ENCODE results near the gene TMEM116.
"Not testable (repeated sequence)": the region's sequence is repeated elsewhere in the genome, so short reads cannot be mapped to it uniquely, and the experiment has no call there.

TMEM116 gene

DNA sequence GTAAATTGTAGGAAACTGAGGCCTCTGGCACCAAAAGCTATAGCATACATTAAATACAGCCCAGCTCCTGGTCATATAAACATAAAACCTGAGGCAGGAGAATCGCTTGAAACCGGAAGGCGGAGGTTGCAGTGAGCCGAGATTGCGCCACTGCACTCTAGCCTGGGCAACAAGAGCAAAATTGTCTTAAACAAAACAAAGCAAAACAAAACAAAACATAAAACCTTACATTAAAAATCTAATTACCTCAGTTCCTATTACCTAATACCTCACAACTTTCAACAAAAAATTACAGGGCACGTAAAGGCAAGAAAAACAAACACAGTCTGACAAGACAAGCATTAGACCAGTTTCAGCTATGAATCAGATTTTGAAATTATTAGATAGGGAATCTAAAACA lies 36.7 kb downstream of the TMEM116 start:
- no peak for DNase-seq (ENCODE audit: low spot score)

DNA sequence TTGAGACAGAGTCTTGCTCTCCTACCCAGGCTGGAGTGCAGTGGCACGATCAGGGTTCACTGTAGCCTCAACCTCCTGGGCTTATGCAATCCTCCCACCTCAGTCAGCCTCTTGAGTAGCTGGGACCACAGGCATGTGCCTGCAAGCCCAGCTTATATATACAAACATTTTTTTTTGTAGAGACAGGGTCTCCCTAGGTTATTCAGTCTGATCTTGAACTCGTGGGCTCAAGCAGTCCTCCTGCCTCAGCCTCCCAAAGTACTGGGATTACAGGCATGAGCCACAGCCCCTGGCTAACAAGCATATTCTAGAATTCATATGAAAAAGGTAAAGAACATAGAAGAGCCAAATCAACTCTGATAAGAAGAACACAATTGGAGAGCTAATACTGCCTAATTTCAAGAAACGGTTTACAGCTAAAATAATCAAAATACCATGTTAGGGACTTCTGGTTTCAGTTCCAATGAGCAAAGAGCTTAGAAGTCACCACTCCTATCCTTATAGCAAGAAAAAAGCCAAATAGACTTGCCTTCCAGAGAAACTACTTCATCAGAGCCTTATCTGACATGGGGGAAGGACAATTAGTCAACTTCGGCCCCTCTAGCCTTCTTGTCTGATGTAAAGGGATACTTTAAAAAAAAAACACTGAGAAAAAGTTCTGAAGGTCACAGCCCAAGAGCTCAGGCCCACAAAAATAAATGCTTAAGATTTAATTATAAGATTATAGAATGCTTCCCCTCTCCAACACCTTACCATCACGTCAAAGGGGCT lies 37.6 kb downstream of the TMEM116 start:
- DNase-seq (ENCODE audit: low spot score), result no peak

DNA sequence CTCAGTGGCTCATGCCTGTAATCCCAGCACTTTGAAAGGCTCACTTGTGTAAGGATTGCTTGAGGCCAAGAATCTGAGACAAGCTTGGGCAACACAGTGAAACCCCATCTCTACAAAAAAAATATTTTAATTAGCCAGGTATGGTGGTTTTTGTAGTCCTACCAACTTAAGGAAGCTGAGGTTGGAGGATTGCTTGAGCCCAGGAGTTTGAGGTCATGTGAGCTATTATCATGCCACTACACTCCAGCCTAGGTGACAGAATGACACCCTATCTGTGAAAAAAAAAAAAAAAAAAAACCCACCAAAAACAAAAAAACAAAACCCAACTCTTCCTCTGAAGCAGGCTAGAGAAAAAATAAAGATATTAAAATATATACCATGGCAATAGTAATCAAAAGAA lies 41.2 kb downstream of the TMEM116 start:
- no peak for DNase-seq (ENCODE audit: low spot score)

DNA sequence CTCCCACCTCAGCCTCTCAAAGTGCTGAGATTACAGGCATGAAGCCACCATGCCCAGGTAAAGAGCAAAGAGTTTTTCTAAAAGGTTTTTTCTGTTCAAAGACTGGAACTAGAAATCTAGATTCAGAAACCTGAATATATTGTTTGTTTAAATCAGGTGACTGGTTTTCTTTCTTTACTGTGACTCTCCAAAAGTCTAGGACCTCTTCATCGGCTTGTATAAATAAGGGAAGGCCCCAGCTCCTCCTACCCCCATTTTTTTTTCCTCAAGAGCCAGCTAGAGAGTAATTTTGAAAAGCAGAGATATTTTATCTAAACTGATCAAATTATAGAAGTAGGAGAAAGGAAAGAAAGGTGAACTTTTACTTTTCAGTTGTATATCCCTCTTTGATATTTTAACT lies 48.0 kb downstream of the TMEM116 start:
- no peak for DNase-seq (ENCODE audit: low spot score)

DNA sequence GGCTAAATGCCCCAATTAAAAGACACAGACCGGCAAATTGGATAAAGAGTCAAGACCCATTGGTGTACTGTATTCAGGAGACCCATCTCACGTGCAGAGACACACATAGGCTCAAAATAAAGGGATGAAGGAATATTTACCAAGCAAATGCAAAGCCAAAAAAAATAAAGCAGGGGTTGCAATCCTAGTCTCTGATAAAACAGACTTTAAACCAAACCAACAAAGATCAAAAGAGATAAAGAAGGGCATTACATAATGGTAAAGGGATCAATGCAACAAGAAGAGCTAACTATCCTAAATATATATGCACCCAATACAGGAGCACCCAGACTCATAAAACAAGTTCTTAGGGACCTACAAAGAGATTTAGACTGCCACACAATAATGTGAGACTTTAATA lies 53.4 kb downstream of the TMEM116 start:
- DNase-seq (ENCODE audit: low spot score), result not testable (repeated sequence)

DNA sequence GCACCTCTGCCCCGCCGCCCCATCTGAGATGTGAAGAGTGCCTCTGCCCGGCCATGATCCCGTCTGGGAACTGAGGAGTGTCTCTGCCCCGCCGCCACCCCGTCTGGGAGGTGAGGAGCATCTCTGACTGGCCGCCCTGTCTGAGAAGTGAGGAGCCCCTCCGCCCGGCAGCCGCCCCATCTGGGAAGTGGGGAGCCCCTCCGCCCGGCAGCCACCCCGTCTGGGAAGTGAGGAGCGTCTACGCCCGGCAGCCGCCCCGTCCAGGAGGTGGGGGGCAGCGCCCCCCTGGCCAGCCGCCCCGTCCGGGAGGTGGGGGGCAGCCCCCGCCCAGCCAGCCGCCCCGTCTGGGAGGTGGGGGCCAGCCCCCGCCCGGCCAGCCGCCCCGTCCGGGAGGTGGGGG lies 55.7 kb downstream of the TMEM116 start:
- not testable (repeated sequence) for DNase-seq (ENCODE audit: low spot score)

DNA sequence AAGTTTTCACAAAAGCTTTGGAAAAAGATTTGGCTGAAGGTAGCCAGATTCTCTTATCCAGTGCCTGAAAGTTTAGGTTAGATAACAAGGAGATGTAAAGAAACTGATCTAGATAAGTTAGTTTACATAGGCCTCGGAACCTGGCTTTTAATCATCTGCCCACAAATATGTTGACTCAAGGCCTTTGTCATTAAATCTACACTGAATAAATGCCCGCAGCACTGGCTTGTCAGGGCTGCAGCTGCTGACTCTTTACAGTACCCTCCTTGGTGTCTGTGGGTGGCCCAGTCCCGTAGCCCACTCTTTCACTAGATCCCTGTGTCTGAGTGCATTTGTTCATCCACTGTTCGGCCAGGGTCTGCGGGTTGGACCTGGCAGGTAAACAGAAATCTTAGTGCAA lies 58.0 kb downstream of the TMEM116 start:
- no peak for DNase-seq (ENCODE audit: low spot score)

DNA sequence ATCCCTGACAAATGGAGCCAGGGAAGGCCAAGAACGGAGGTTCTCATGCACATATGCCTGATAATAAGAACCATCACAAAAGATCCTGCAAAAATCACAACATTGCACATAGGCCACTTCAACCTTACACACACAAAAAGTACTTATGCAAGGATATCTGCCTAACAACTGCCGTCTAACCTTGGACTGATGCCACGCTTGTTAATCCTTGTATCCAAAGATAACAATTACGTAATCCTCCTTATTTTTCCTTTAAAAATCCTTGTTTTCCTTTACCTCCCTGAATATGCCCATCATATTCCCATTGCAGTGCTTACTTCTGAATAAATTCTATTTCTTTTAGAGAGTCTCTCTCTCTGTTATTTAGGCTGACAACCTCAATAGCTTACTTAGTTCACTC lies 59.5 kb downstream of the TMEM116 start:
- no peak for DNase-seq (ENCODE audit: low spot score)

DNA sequence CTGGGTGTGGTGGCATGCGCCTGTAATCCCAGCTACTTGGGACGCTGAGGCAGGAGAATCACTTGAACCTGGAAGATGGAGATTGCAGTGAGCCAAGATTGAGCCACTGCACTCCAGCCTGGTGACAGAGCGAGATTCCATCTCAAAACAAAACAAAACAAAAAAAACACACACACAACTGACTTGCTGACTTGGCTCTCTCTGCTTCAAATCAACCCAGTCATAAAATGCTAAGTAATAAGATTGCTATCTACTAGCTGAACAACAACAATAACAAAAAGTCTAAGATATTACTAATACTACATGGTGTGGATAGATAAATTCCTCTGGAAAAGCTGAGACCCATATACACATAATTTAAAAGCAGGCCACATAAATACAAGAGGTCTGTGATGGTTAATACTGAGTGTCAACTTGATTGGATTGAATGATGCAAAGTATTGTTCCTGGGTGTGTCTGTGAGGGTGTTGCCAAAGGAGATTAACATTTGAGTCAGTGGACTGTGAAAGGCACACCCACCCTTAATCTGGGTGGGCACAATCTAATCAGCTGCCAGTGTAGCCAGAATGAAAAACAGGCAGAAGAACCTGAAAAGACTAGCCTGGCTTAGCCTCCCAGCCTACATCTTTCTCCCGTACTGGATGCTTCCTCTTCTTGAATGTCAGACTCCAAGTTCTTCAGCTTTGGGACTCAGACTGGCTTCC lies 60.7 kb downstream of the TMEM116 start:
- not testable (repeated sequence) for DNase-seq (ENCODE audit: low spot score)

DNA sequence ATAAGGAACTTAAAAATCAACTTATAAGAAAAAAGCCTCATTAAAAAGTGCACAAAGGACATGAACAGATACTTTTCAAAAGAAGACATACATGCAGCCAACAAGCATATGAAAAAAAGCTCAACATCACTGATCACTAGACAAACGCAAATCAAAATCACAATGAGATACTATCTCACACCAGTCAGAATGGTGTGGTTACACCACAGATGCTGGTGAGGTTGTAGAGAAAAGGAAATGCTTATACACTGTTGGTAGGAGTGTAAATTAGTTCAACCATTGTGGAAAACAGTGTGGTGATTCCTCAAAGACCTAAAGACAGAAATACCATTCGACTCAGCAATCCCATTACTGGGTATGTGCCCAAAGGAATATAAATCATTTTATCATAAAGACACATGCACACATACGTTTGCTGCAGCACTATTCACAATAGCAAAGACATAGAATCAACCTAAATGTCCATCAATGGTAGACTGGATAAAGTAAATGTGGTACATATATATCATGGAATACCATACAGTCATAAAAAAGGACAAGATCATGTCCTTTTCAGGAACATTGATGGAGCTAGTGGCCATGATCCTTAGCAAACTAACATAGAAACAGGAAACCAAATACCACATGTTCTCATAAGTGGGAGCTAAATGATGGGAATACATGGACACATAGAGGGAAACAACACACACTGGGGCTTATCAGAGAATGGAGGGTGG lies 61.8 kb downstream of the TMEM116 start:
- not testable (repeated sequence) for DNase-seq (ENCODE audit: low spot score)

DNA sequence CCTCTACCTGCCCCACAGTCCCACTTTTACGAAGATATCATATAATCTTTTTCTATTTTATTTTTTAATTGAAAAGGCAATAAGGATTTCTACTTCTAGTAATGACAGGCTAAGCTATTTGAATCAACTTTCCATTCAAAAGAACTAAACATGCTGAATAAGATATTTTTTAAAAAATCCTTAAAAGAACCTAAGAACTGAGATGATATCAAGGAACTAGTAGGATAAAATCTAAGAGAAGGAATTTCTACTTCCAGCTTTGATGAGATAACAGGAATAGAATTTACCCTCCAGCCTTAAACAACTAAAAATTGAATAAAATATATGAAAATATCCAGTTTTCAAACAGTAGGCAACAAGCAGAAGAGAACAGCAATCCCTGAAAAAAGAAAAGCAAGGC lies 69.0 kb downstream of the TMEM116 start:
- DNase-seq (ENCODE audit: low spot score), result no peak

DNA sequence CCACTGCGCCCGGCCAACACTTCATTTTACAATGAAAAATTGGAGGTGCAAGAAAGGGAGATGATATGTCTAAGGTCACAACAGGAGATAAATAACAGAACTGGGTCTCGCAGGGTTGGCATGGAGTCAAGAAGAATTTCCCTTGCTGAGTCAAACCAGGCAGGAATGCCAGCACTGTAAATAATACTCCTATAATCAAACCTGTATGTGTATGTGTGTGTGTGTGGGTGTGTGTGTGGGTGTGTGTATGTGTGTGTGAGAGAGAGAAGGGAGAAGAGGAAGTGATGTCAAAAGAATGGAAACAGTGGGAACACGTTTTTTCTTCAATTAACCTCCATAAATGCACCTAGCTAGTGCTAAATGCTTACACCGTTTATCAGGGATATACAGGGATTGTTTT lies 70.4 kb downstream of the TMEM116 start:
- DNase-seq (ENCODE audit: low spot score), result no peak

DNA sequence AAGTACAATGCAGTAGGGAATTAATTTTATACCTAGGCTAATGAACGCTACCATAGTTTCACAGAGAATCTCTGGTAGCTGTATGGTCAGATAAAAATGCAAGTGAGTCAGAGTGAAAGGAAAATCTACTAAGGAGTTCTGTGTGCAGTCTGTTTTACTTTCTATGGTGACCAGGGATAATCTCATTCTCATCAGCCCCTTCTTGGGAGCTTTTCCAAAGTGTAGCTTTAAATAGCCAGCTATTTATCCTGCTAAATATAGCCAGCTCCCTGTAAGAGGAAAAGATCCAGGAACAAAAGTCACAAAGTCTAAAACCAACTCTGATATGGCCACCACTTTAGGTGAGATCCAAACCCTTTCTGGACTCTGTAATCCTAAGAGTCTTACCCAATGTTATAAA lies 75.5 kb downstream of the TMEM116 start:
- DNase-seq (ENCODE audit: low spot score), result no peak

DNA sequence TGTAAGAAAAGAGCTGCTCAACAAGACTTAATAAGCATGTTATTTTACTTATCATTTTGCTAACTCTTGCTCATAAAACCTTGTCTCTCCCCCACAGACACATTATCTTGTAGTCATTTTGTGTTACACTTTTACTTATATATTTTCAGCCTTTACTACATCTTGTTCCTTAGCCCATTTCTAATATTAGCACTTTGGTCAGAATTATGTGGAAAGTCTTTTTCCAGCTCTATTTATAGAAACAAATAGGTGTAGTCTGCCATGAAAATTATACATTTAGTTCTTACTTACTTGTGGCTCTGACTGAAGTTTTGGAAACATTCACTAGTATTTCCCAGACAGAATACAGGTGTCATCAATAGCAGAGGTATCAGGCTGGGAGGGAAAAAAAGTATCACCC lies 76.1 kb downstream of the TMEM116 start:
- DNase-seq (ENCODE audit: low spot score), result no peak

DNA sequence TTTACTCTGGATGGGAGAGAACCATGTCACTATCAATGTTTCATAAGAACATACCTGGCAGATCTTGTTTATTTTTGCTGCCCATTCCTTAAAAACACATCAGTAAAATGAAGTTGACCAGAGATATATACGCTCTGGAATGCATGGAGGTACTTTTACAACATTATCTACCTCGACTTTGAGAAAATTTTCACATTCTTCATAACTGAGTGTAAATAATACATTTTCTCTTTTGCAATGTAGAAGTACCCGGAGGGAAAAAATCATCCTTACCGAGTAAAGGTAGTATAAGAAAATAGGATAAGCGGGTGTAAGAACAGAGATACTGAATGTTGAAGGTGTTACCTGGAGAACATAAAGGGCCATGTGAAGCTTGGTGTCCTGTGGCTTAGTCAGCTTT lies 80.7 kb downstream of the TMEM116 start:
- DNase-seq (ENCODE audit: low spot score), result no peak

DNA sequence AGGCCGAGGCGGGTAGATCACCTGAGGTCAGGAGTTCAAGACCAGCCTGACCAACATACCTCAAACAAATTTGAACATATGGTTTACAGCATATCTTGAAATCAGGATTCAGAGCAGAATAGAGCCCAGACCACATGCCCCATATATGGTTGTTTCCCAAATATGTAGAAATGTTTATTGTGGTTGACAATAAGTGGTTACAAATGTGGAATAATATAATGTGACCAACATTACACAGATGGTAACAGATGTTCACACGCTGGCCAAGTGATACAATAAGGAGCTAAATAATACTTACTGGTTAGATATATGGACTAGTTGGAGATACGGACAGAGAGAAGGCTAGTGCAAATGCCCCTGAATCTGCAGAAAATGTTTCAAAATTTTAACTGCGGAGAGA lies 85.6 kb downstream of the TMEM116 start:
- DNase-seq (ENCODE audit: low spot score), result no peak

DNA sequence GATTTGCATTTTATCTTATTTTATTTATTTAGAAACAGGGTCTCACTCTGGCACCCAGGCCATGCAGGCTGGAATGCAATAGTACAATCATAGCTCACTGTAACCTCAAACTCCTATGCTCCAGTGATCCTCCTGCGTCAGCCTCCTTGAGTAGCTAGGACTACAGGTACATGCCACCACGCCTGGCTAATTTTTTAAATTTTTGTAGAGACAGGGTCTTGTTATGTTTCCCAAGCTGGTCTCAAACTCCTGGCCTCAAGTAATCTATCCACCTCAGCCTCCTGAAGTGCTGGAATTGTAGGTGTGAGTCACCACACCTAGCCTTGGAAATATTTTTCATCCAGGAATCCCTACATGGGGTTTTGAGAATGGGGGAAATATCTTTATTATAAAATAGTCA lies 86.3 kb downstream of the TMEM116 start:
- no peak for DNase-seq (ENCODE audit: low spot score)

DNA sequence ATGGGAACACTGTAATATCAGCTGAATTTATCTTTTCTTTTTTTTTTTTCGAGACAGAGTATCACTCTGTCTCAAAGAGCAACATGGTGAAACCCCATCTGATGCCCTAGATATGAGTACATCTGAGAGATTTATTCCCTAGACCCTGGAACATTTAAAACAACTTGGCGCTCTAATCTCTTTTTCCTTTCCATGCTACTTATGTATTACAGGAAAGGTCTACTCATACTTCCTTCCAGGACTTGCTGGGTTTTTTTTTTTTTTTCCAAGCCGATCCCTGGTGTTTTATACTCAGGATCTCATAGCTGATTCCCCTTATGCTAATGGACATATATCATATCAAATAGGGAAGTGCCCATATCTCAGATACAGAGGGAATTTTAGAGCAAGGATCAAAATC lies 87.8 kb downstream of the TMEM116 start:
- DNase-seq (ENCODE audit: low spot score), result no peak

DNA sequence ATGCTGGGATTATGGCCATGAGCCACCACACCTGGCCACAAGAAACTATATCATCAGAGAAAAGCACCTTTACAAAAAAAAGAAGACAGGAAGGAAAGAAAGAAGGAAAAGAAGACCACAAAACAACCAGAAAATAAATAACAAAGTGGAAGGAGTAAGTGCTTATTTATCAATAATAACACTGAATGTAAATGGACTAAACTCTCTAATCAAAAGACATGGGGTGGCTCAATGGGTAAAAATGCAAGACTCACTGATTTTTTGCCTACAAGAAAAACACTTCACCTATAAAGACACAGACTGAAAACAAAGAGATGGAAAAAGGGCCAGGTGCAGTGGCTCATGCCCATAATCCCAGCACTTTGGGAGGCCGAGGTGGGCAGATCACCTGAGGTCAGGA lies 105.2 kb downstream of the TMEM116 start:
- DNase-seq (ENCODE audit: low spot score), result no peak

DNA sequence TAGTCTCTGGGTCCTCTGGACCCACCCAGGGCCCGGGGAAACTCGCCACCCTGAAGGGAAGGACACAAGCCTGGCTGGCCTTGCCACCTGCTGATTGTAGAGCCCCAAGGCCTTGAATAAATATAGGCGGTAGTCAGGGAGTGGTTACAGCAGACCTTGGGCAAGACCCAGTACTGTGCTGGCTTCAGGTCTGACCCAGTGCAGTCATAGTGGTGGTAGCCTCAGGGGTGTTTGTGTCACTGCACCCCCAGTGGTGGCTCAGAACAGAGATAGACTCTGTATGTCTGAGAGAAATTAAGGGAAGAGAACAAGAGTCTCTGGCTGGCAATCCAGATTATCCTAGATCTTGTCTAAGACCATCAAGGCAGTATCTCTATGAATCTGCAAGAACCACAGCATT lies 107.5 kb downstream of the TMEM116 start:
- no peak for DNase-seq (ENCODE audit: low spot score)

DNA sequence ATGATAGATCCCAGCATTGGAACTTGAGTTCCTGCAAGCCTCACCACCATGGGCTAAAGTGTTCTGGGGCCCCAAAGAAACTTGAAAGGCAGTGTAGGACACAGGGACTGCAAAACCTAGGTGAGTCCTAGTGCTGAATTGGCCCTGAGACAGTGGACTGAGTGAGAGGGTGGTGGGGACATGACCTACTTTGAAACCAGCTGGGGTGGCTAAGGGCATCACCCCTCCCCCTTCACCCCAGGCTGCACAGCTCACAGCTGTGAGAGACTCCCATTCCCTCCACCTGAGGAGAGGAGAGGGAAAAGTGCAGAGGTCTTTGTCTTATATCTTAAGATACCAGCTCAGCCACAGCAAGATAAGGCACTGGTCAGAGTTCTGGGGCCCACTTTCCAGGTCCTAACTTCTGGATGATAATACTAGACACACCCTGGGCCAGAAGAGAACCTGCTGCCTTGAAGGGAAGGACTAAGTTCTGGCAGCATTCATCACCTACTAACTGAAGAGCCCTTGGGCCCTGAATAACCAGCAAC lies 108.5 kb downstream of the TMEM116 start:
- DNase-seq (ENCODE audit: low spot score), result no peak

DNA sequence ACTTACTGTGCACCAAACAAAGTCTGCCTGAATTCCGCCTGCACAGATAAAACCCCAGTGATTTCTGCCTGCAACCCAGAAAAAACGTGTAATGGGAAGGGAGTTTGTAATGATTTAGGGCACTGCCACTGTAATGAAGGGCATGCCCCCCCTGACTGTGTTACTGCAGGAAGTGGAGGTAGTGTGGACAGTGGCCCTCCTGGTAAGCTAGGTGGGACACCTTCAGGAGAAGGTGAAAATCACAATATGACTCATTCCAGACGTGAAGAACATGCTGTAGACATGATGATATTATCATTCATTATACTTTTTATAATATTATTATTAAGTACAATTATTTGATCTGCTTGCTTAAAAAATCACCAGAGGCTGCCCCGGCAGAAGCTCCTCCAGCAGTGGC lies 111.8 kb downstream of the TMEM116 start:
- no peak for DNase-seq (ENCODE audit: low spot score)

DNA sequence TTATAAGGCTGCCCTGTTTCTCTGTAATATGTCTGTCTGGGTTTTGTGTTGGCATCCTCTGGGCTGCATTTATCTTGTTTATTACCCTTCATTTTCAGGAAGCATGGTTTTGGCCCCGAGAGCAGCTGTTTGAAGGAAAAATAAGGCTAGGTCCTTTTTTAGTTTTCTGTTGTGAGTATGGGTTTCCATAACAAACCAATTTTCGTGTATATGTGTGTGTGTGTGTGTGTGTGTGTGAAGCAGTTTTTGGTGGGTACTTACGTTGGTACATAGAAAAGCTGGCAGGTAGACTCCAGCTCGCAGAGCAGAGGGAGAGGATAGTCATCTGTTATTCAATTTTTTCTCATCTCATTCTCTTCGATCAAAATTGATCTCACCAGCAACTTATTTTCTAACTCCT lies 118.4 kb downstream of the TMEM116 start:
- no peak for DNase-seq (ENCODE audit: low spot score)
